HepG2 (cell line): ENCODE data around the gene GNA12. TPM values are rescaled to one million over a fixed set of nuclear protein-coding genes. Genes with fewer than 3 reads are reported as not detected.

Source experiments
- ATAC-seq: fragments of 200-7000 bp; cut with Tn5 transposase; 3 replicates; pipeline ENCODE4 v1.9.1; 2020; ENCODE audit warnings: mild to moderate bottlenecking, moderate library complexity
- BruUV-seq: library from RNA; stranded (reverse); fragments of 400-500 nt; replicated peaks from 2 replicates; lab custom pipeline; 2021; lab: Mats Ljungman, UMichigan
- CTCF ChIA-PET: fragments of 300-600 bp; formaldehyde crosslinking; extraction: SDS; loops from one replicate; lab custom pipeline; 2021; ENCODE audit warnings: low total read pairs, inconsistent platforms, low intra/inter-chr PET ratio; lab: Yijun Ruan, JAX
- POLR2A ChIA-PET: fragments of 350-600 bp; sonication (Branson Sonifier 250); formaldehyde crosslinking; loops from one replicate; lab custom pipeline; 2020; ENCODE audit warnings: antibody characterized with exemption, inconsistent platforms; lab: Yijun Ruan, JAX
- DNase-seq: peaks from one replicate; pipeline ENCODE4 v3.0.0-alpha.2; 2015; ENCODE audit warnings: low spot score
- FAIRE-seq: peaks from 3 replicates; lab custom pipeline; 2011; peaks lifted over from hg19 to GRCh38; lab: Jason Lieb, UNC
- H2AFZ ChIP-seq: one replicate; pipeline ENCODE4 v1.6.1; 2011; ENCODE audit warnings: low read length, inconsistent platforms
- H3K27ac ChIP-seq: fragments of 300-600 bp; 3 replicates; pipeline ENCODE4 v1.8.0; 2011; ENCODE audit warnings: mixed run types, mild to moderate bottlenecking, mixed read lengths, low read length, inconsistent platforms; ENCODE audit not compliant: insufficient read depth; ENCODE audit errors: extremely low read length
- H3K27me3 ChIP-seq, 2 experiments: fragments of 200-600 bp in 1 of 2; 2 replicates in 1 of 2; 3 replicates in 1 of 2; pipeline versions ENCODE4 v1.6.0 to v1.8.0; 2011; ENCODE audit warnings: low read length in 2 of 2, mild to moderate bottlenecking in 2 of 2, moderate library complexity in 2 of 2, inconsistent platforms in 1 of 2; ENCODE audit not compliant: insufficient read depth in 2 of 2, control insufficient read depth in 1 of 2
- H3K36me3 ChIP-seq, 2 experiments: fragments of 200-600 bp in 1 of 2; replicated peaks in 1 of 2; 2 replicates in 1 of 2; 3 replicates in 1 of 2; pipeline versions ENCODE4 v1.5.1 to v1.8.0; 2011; ENCODE audit warnings: low read length in 2 of 2, inconsistent platforms in 1 of 2; ENCODE audit not compliant: insufficient read depth in 2 of 2, control insufficient read depth in 1 of 2
- H3K4me1 ChIP-seq: 2 replicates; pipeline ENCODE4 v1.5.1; 2012; ENCODE audit warnings: low read length, inconsistent platforms; ENCODE audit not compliant: insufficient read depth
- H3K4me2 ChIP-seq: 2 replicates; pipeline ENCODE4 v1.6.0; 2011; ENCODE audit warnings: low read depth, low read length, inconsistent platforms
- H3K4me3 ChIP-seq, 3 experiments: fragments of 200-600 bp in 1 of 3; sonication (generic), shearing (Covaris generic) in 1 of 3; replicated peaks in 1 of 3; 2 replicates each; pipeline ENCODE4 v1.5.1; 2011 to 2016; ENCODE audit warnings: low read length in 3 of 3, inconsistent platforms in 2 of 3, low read depth in 2 of 3, mild to moderate bottlenecking in 2 of 3, control low read depth in 1 of 3, mixed read lengths in 1 of 3; ENCODE audit not compliant: insufficient read depth in 1 of 3
- H3K79me2 ChIP-seq: one replicate; pipeline ENCODE4 v1.6.1; 2011; ENCODE audit warnings: low read length, inconsistent platforms; ENCODE audit not compliant: insufficient read depth
- H3K9ac ChIP-seq: 2 replicates; pipeline ENCODE4 v1.6.0; 2011; ENCODE audit warnings: mild to moderate bottlenecking, low read depth, low read length, inconsistent platforms; ENCODE audit not compliant: insufficient read depth
- H3K9me3 ChIP-seq: 2 replicates; pipeline ENCODE4 v1.5.1; 2012; ENCODE audit warnings: mild to moderate bottlenecking, low read length
- H4K20me1 ChIP-seq: 2 replicates; pipeline ENCODE4 v1.6.0; 2011; ENCODE audit warnings: inconsistent platforms, mild to moderate bottlenecking, low read length, moderate library complexity; ENCODE audit not compliant: insufficient read depth
- ATM ChIP-seq: fragments of 450-650 bp; IDR thresholded peaks from 2 replicates; pipeline ENCODE4 v1.7.1; 2017; ENCODE audit warnings: mild to moderate bottlenecking, borderline replicate concordance
- SAFB2 ChIP-seq: sonication (generic); formaldehyde crosslinking; IDR thresholded peaks from 2 replicates; pipeline ENCODE4 v1.5.1; 2020; ENCODE audit warnings: missing genetic modification reagents, low read depth, mild to moderate bottlenecking, borderline replicate concordance
- SMARCE1 ChIP-seq: fragments of 450-650 bp; IDR thresholded peaks from 2 replicates; pipeline ENCODE4 v1.6.1; 2017; ENCODE audit warnings: borderline replicate concordance
- STAG1 ChIP-seq: sonication (generic); formaldehyde crosslinking; IDR thresholded peaks from 2 replicates; pipeline ENCODE4 v1.4.0; 2020; ENCODE audit warnings: missing genetic modification reagents
- TCF7 ChIP-seq: sonication (generic); IDR thresholded peaks from 2 replicates; pipeline ENCODE4 v1.6.1; 2016; ENCODE audit warnings: antibody characterized with exemption, low read depth
- THYN1 ChIP-seq: sonication (generic); formaldehyde crosslinking; IDR thresholded peaks from 2 replicates; pipeline ENCODE4 v1.8.1; 2023; ENCODE audit warnings: low read depth, mild to moderate bottlenecking, moderate library complexity, missing genetic modification reagents, borderline replicate concordance
- ZMYM3 ChIP-seq: sonication (generic); formaldehyde crosslinking; IDR thresholded peaks from 2 replicates; pipeline ENCODE4 v1.5.1; 2020; ENCODE audit warnings: mild to moderate bottlenecking, missing genetic modification reagents
- ZNF317 ChIP-seq: sonication (generic); formaldehyde crosslinking; IDR thresholded peaks from 2 replicates; pipeline ENCODE4 v1.5.0; 2020; ENCODE audit warnings: mild to moderate bottlenecking, missing genetic modification reagents
- ZNF629 ChIP-seq: sonication (generic); formaldehyde crosslinking; conservative IDR thresholded peaks from 2 replicates; pipeline ENCODE4 v1.5.0; 2020; ENCODE audit warnings: missing genetic modification reagents
- ZNF7 ChIP-seq: IDR thresholded peaks from 2 replicates; pipeline ENCODE4 v1.6.1; 2016; ENCODE audit warnings: missing biosample characterization, missing genetic modification reagents
- ZNF777 ChIP-seq: sonication (generic); formaldehyde crosslinking; IDR thresholded peaks from 2 replicates; pipeline ENCODE4 v1.4.0; 2020; ENCODE audit warnings: missing genetic modification reagents
- WGBS: methylation state at CpG from one replicate; pipeline ENCODE4 v1.1.6; 2017; ENCODE audit warnings: low lambda C conversion rate; 5-methylcytosine and 5-hydroxymethylcytosine counted together
- in situ Hi-C: cut with HindIII; loops from 2 replicates; pipeline ENCODE4 v1.10.0; 2017; ENCODE audit warnings: low pct_unique_long_range_greater_than_20kb; ENCODE audit not compliant: extremely low pct_ligation_motif_present
- intact Hi-C: fragments of 100-400 bp; cut with micrococcal nuclease; formaldehyde crosslinking; loops from one replicate; pipeline ENCODE4 v1.10.0; 2022; ENCODE audit not compliant: unreplicated experiment
- polyA plus RNA-seq, 8 experiments: library from polyadenylated mRNA; depleted of rRNA in 3 of 8; stranded (reverse) in 7 of 8; unstranded in 1 of 8; fragments of >200 nt; fragmentation: Illumina TruSeq in 4 of 8; extraction: Trizol in 4 of 8; gene quantifications; 2 replicates each; pipeline versions ENCODE4 v1.2.1 to v1.2.3, GENCODE V29; 2011 to 2016; ENCODE audit warnings: low read depth in 4 of 8, missing spikeins in 1 of 8, mixed read lengths in 1 of 8; ENCODE audit not compliant: insufficient read depth in 1 of 8
- total RNA-seq, 5 experiments: library from RNA; depleted of rRNA; stranded (reverse); fragments of >200 nt; fragmentation: Illumina TruSeq; extraction: Trizol; gene quantifications; 2 replicates each; pipeline ENCODE4 v1.2.3, GENCODE V29; 2016; ENCODE audit warnings: low read depth in 1 of 5
- TF ChIP-seq, protein P1 (sequence below): sonication (generic); formaldehyde crosslinking; IDR thresholded peaks from 2 replicates; pipeline ENCODE4 v1.4.0; 2020; ENCODE audit warnings: mild to moderate bottlenecking, low read depth, missing genetic modification reagents

GNA12 gene
- total and polyA plus RNA-seq, 2 of the 13 experiments (the other 11 are each of a cell fraction or from before 2014, with no cell fraction given), result 16.2 to 50.9 TPM

DNA sequence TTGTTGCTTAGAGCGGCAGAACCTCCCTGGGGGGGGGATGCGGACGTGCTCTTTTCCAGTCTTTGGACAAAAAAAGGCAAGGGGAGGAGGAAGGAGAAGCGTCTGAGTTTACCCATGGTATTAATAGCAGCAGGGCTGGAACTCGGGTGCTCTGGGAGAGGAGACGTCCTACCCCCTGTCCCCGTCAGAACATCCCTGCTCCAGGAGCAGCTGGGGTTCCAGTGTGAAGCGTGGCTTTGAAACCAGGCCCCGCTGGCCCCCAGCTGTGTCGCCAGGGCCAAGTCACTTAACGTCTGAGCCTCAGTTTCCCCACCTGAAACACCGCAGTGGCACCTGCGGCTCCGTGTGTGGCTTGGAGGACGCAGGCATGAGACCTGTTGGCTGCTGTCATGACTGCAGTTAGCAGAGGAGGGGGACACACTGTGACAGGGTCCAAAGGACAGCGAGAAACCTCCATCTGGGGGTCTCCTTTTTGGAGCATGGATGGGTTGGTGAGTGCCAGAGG is 154.7 kb downstream of the GNA12 start:
- ChIA-PET CTCF (no interaction called here), POLR2A (no interaction called here)
- Histone ChIP-seq H3K9ac (no peak overlapping the region), H3K4me2 (no peak overlapping the region), H3K27ac (no peak overlapping the region), H3K36me3 (no peaks in the 10 kb centered on the region), H4K20me1 (no peaks in the 10 kb centered on the region), H3K9me3 (no peaks in the 10 kb centered on the region), H3K79me2 (no peaks in the 10 kb centered on the region), H3K4me1 (peaks cover 43% of the 10 kb centered on the region), H3K4me3 (no peak overlapping the region), H2AFZ (no peak overlapping the region), H3K27me3 (peaks cover 22 to 67% of the 10 kb centered on the region in 2 experiments)
- intact Hi-C loops, result no loop called here
- FAIRE-seq (no peak), DNase-seq (no peak), ATAC-seq (no peak)
- TF ChIP-seq ZNF777 (no peak), ATM (no peak), TCF7 (no peak), ZNF7 (CRISPR knock-in tag) (no peak), SMARCE1 (no peak), ZMYM3 (no peak), ZNF317 (CRISPR knock-in tag) (no peak), ZNF629 (CRISPR knock-in tag) (no peak), STAG1 (CRISPR knock-in tag) (no peak), SAFB2 (CRISPR knock-in tag) (no peak), THYN1 (no peak)
- TF ChIP-seq, protein P1, sequence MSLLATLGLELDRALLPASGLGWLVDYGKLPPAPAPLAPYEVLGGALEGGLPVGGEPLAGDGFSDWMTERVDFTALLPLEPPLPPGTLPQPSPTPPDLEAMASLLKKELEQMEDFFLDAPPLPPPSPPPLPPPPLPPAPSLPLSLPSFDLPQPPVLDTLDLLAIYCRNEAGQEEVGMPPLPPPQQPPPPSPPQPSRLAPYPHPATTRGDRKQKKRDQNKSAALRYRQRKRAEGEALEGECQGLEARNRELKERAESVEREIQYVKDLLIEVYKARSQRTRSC, result no peak
- no TSS peak for BruUV-seq
- in situ Hi-C loops, result no loop called here
- 18% methylated on average over 10 of the region's 16 CpGs for WGBS
